Duodenal mucosa (tissue), 2 donors: Measurements from ENCODE around the gene CTTNBP2NL.
"Not testable (repeated sequence)": the region's sequence is repeated elsewhere in the genome, so short reads cannot be mapped to it uniquely, and the experiment has no call there.

ENCODE experiments used
- H3K27ac ChIP-seq: one replicate; pipeline ENCODE4 v1.7.0; 2013; ENCODE audit warnings: low read depth, low read length
- H3K27me3 ChIP-seq, 2 donors: one replicate each; pipeline ENCODE4 v1.7.0; 2013; ENCODE audit warnings: low read length in 2 of 2, control low read depth in 1 of 2; ENCODE audit not compliant: insufficient read depth in 2 of 2, control insufficient read depth in 1 of 2
- H3K36me3 ChIP-seq, 2 donors: one replicate each; pipeline ENCODE4 v1.7.0; 2013; ENCODE audit warnings: low read length in 2 of 2, control low read depth in 1 of 2; ENCODE audit not compliant: insufficient read depth in 2 of 2, control insufficient read depth in 1 of 2
- H3K4me1 ChIP-seq, 2 donors: one replicate each; pipeline ENCODE4 v1.7.0; 2013; ENCODE audit warnings: low read length in 2 of 2, control low read depth in 1 of 2; ENCODE audit not compliant: insufficient read depth in 2 of 2, control insufficient read depth in 1 of 2
- H3K4me3 ChIP-seq, 2 donors: one replicate each; pipeline ENCODE4 v1.7.0; 2013; ENCODE audit warnings: low read length in 2 of 2, low read depth in 1 of 2
- H3K9ac ChIP-seq, 2 donors: one replicate each; pipeline ENCODE4 v1.7.0; 2013; ENCODE audit warnings: low read length in 2 of 2, low read depth in 1 of 2
- H3K9me3 ChIP-seq, 2 donors: one replicate each; pipeline ENCODE4 v1.7.0; 2013; ENCODE audit warnings: low read length in 2 of 2, control low read depth in 1 of 2; ENCODE audit not compliant: control insufficient read depth in 1 of 2

Gene CTTNBP2NL

GRCh38 chr1:112418099-112418892 lies 22.3 kb downstream of the CTTNBP2NL start:
- Histone ChIP-seq H3K9ac (no peak overlapping the region), H3K27ac (no peak overlapping the region), H3K9me3 (no peaks in the 10 kb centered on the region), H3K36me3 (peaks cover 0 to 31% of the 10 kb centered on the region in 2 donors), H3K4me3 (no peak overlapping the region), H3K4me1 (no peaks in the 10 kb centered on the region), H3K27me3 (no peaks in the 10 kb centered on the region)

GRCh38 chr1:112423207-112423606 lies 27.2 kb downstream of the CTTNBP2NL start:
- Histone ChIP-seq H3K9ac (no peak overlapping the region), H3K9me3 (no peaks in the 10 kb centered on the region), H3K4me1 (no peaks in the 10 kb centered on the region), H3K27ac (no peak overlapping the region), H3K4me3 (no peak overlapping the region), H3K36me3 (peaks cover 0 to 5% of the 10 kb centered on the region in 2 donors), H3K27me3 (no peaks in the 10 kb centered on the region)

GRCh38 chr1:112423666-112424065 lies 27.7 kb downstream of the CTTNBP2NL start:
- H3K27me3 ChIP-seq, H3K9ac ChIP-seq, H3K4me1 ChIP-seq, H3K4me3 ChIP-seq, H3K36me3 ChIP-seq, H3K27ac ChIP-seq, H3K9me3 ChIP-seq: not testable (repeated sequence)

- no peak overlapping the region for H3K9ac ChIP-seq
Measured at GRCh38 chr1:112429749-112430148, 33.7 kb downstream of the CTTNBP2NL start.

GRCh38 chr1:112431038-112431437 lies 35.0 kb downstream of the CTTNBP2NL start:
- no peaks in the 10 kb centered on the region for H3K27me3 ChIP-seq
- no peaks in the 10 kb centered on the region for H3K4me1 ChIP-seq
- no peaks in the 10 kb centered on the region for H3K9me3 ChIP-seq
- no peak overlapping the region for H3K4me3 ChIP-seq
- H3K36me3 ChIP-seq: peaks cover 0 to 3% of the 10 kb centered on the region in 2 donors
- H3K27ac ChIP-seq: no peak overlapping the region
- H3K9ac ChIP-seq: no peak overlapping the region

More at GRCh38 chr1:112429749-112430148, 33.7 kb downstream of the CTTNBP2NL start:
- no peaks in the 10 kb centered on the region for H3K4me1 ChIP-seq
- no peak overlapping the region for H3K4me3 ChIP-seq
- no peaks in the 10 kb centered on the region for H3K9me3 ChIP-seq
- no peaks in the 10 kb centered on the region for H3K27me3 ChIP-seq
- no peak overlapping the region for H3K27ac ChIP-seq
- peaks cover 0 to 7% of the 10 kb centered on the region in 2 donors for H3K36me3 ChIP-seq

GRCh38 chr1:112435448-112435847 lies 39.4 kb downstream of the CTTNBP2NL start:
- no peak overlapping the region for H3K9ac ChIP-seq
- no peaks in the 10 kb centered on the region for H3K4me1 ChIP-seq
- no peak overlapping the region for H3K4me3 ChIP-seq
- peaks cover 0 to 3% of the 10 kb centered on the region in 2 donors for H3K9me3 ChIP-seq
- H3K27me3 ChIP-seq: no peaks in the 10 kb centered on the region
- no peak overlapping the region for H3K27ac ChIP-seq
- H3K36me3 ChIP-seq: peaks cover 0 to 7% of the 10 kb centered on the region in 2 donors

- H3K4me1 ChIP-seq: no peaks in the 10 kb centered on the region
- H3K36me3 ChIP-seq: peaks cover 0 to 7% of the 10 kb centered on the region in 2 donors
- H3K4me3 ChIP-seq: no peak overlapping the region
- no peaks in the 10 kb centered on the region for H3K27me3 ChIP-seq
- H3K9me3 ChIP-seq: peaks cover 0 to 3% of the 10 kb centered on the region in 2 donors
- H3K27ac ChIP-seq: no peak overlapping the region
- no peak overlapping the region for H3K9ac ChIP-seq
Measured at GRCh38 chr1:112436384-112437156, 40.6 kb downstream of the CTTNBP2NL start.

- not testable (repeated sequence) for H3K9me3 ChIP-seq, H3K36me3 ChIP-seq, H3K9ac ChIP-seq, H3K27ac ChIP-seq, H3K27me3 ChIP-seq, H3K4me1 ChIP-seq, H3K4me3 ChIP-seq
Measured at GRCh38 chr1:112438156-112438555, 42.1 kb downstream of the CTTNBP2NL start.

- Histone ChIP-seq H3K36me3 (peaks cover 0 to 4% of the 10 kb centered on the region in 2 donors), H3K27me3 (no peaks in the 10 kb centered on the region), H3K27ac (no peak overlapping the region), H3K9me3 (peaks cover 0 to 3% of the 10 kb centered on the region in 2 donors), H3K9ac (no peak overlapping the region), H3K4me1 (no peaks in the 10 kb centered on the region), H3K4me3 (no peak overlapping the region)
Measured at GRCh38 chr1:112439592-112439991, 43.6 kb downstream of the CTTNBP2NL start.

GRCh38 chr1:112440574-112440973 lies 44.6 kb downstream of the CTTNBP2NL start:
- peaks cover 0 to 3% of the 10 kb centered on the region in 2 donors for H3K9me3 ChIP-seq
- peaks cover 0 to 4% of the 10 kb centered on the region in 2 donors for H3K36me3 ChIP-seq
- no peak overlapping the region for H3K27ac ChIP-seq
- H3K9ac ChIP-seq: no peak overlapping the region
- H3K4me1 ChIP-seq: no peaks in the 10 kb centered on the region
- H3K27me3 ChIP-seq: no peaks in the 10 kb centered on the region
- no peak overlapping the region for H3K4me3 ChIP-seq
